Measurements from ENCODE around the gene ANKRD13B.

The ANKRD13B gene

DNA sequence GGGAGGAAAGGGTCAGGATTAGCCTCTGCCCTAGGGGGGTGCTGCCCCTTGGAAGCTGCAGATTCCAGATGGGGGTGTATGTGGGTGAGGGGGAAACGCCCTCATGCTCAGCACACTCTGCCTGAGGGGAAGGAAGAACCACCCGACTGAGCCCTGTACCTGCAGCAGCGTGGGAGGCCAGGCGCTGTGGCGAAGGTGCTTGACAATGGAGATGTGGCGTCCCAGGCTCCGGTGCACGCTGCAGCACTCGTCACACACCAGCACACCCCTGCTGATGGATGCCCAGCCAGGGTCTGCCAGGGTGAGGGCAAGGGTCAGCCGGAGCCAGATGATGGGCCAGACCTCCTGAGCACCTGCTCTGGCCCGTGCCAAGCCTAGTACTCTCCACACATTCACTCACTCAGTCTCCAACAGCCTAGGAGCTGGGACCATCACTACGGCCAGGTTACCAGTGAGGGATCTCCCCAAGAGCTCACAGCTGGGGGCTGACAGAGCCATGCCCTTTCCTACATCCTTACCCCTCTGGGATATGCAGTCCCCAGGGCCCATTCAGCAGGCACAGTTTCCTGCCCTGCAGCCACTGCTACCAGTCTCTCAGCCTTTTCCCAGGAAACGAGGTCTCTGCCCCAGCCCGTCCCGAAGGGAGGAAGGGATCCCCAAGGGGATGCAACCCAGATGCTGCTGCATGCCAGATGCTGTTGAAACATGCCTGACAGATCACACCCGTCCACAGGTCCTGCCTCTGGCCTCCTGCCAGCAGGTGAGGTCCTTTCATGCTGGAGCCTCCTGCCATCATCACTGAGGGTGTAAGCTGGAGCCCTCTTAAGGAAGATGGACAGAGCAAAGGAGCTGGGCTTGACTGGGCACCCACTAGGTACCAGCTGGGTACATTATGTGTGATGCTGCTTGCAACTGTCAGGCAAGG is 9.3 kb upstream of the ANKRD13B start:
- DNase-seq (ENCODE audit: low read depth), result peak; percentile 96
- no peak overlapping the region for H3K4me3 ChIP-seq (ENCODE audit: low read length)

DNA sequence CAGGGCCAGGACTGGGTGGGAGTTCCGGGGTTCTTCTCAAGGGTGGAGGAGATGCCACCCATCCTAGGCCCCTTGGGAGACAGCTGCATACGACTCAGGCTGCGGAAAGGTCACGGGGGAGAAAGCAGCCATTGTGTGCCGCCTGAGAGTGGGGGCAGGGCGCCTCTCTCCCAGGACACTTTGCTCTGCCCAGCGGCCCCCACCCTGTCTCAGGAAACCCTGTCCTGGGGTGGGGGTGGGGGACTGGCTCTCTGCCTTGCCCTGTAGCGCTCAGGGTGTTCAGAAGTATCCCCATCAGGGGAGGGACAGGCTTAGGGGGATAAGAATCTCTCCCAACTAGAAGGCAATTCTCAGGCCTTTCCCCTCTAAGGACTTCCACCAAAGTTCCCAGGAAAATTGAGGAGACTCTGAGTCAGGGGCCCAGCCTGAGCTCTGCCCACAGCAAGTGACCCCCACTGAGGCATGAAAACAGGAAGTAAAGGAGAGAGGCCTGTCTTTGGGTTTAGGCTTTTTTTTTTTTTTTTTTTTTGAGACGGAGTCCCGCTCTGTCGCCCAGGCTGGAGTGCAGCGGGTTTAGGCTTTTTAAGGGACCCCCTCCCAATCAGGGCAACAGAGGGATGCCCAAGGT is 8.4 kb upstream of the ANKRD13B start:
- no peak for TF ChIP-seq CTCF (IDR thresholded peaks at IDR 0.05; ENCODE audit: insufficient read depth, low read depth, low read length, missing control alignments)
- no peak for DNase-seq (ENCODE audit: low read depth)
- H3K4me3 ChIP-seq (ENCODE audit: low read length), result no peak overlapping the region

More for the DNA sequence above, 9.3 kb upstream of the ANKRD13B start:
- no peak for TF ChIP-seq CTCF (IDR thresholded peaks at IDR 0.05; ENCODE audit: insufficient read depth, low read depth, low read length, missing control alignments)

DNA sequence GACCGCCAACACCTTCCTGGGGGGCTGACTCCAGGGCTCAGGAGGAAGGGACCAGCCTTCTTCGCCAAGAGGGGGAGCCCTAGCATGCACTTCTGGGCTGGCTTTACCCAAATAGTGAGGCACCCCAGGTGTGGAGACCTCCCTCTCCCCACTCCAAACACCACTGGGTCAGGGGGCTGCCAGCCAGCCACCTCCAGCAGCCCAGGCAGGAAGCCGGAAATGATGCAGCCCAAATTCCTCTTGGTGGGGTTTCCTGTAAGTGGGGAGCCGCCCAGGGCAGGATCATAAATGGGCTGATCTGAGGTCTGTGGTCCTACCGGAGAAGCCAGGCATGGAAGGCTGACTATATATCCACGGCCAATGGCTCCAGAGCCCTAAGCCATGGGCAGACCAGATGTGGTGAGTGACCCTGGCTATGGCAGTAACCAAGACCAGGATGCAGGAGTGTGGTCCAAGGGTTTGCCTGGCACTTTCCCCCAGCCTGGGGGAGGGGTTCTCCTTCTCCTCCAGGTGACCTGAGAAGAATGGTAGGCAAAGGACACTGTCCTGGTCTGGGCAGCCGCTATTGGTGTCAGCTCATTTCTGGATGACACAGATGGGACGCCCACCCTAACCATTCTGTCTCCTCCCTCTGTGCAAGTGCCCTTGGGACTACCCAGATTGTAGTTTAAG is 7.7 kb upstream of the ANKRD13B start:
- no peak overlapping the region for H3K4me3 ChIP-seq (ENCODE audit: low read length)
- no peak for TF ChIP-seq CTCF (IDR thresholded peaks at IDR 0.05; ENCODE audit: insufficient read depth, low read depth, low read length, missing control alignments)
- no peak for DNase-seq (ENCODE audit: low read depth)

DNA sequence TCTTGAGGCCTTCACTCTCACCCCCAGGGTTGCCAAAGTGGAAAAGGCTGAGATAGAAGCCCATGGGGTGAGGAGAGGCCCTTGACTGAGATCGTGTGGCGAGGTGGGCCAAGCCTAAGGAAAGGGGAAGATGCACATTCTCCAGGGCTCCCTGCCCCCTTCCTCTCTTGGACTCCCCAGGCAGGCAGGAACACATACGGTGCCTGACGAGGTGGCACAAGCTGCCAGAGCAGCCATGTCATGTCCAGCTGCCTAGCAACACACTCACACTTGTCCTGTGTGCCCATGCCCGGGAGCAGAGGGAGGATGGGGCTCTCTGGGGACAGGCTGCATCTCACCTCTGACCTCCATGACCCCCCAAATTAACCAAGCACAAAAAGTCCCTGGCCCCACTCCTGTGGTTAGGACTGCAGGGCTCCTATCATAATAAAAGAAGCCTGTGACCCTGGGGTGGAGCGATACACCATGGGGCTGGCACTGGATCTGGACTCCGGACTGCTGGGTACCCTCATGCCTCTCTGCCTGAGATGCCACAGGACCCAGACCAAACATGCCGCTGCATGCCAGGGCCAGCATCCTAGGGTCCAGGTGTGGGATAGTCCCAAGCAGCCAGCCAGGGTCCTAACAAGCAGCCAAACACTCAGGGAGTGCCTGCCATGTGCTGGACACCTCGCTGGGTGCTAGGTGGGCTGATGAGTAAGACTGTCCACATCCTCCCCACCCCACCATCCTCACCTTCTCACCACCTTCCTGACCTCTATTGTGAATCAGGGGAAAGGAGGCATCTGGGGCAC is 6.1 kb upstream of the ANKRD13B start:
- no peak for TF ChIP-seq CTCF (IDR thresholded peaks at IDR 0.05; ENCODE audit: insufficient read depth, low read depth, low read length, missing control alignments)
- DNase-seq (ENCODE audit: low read depth), result no peak
- no peak overlapping the region for H3K4me3 ChIP-seq (ENCODE audit: low read length)

GRCh38 chr17:29587591-29587990 is 5.3 kb upstream of the ANKRD13B start:
- H3K4me3 ChIP-seq (ENCODE audit: low read length), result peak overlapping the region; percentile 74
- TF ChIP-seq CTCF (IDR thresholded peaks at IDR 0.05; ENCODE audit: insufficient read depth, low read depth, low read length, missing control alignments), result no peak
- no peak for DNase-seq (ENCODE audit: low read depth)

DNA sequence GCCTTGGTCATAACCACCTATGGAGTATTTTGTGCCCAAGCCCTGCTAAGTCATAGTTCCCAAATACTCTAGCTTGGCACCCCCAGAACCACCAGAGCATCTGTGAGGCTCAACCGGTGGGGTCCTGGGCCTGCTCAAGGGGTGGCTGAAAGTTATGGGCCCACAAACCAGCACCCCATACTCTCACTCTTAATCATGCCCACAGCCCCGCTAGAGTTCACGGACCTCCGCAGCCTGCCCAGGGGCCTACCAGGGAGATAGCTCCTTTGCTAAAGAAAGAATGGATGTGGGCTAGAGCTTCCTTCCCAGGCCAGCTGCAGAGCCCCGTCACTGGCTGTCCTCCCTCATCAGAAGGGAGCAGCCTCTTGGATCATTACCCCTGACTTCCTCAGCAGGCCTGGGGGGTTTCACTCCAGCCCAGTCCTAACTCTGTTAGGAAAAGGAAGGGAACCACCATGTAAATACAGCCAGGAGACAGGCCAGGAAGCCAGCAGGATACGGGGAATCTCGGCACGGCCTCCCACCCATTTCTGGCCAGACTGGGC is 4.8 kb upstream of the ANKRD13B start:
- H3K4me3 ChIP-seq (ENCODE audit: low read length), result peak overlapping the region; percentile 74
- DNase-seq (ENCODE audit: low read depth), result no peak
- TF ChIP-seq CTCF (IDR thresholded peaks at IDR 0.05; ENCODE audit: insufficient read depth, low read depth, low read length, missing control alignments), result no peak
